SK-N-SH treated with all-trans-retinoic acid at 6 μM for 48 hours (cell line): ENCODE measurements around the gene MUC2.

Experiments used
- BACH2 ChIP-seq: fragments of 250-450 bp; sonication (Bioruptor Pico); IDR thresholded peaks from 2 replicates; pipeline ENCODE4 v1.9.0; 2021; ENCODE audit warnings: mild to moderate bottlenecking, borderline replicate concordance
- CREB5 ChIP-seq: fragments of 250-450 bp; sonication (Bioruptor Pico); IDR thresholded peaks from 2 replicates; pipeline ENCODE4 v1.5.1; 2020; ENCODE audit warnings: low read depth, mild to moderate bottlenecking, moderate library complexity
- ISL1 ChIP-seq: fragments of 250-450 bp; sonication (Bioruptor Pico); IDR thresholded peaks from 2 replicates; pipeline ENCODE4 v2.1.2; 2022; ENCODE audit warnings: mild to moderate bottlenecking, moderate library complexity
- PPARA ChIP-seq: fragments of 250-450 bp; sonication (Bioruptor Pico); IDR thresholded peaks from 2 replicates; pipeline ENCODE4 v1.5.0; 2020; ENCODE audit warnings: mild to moderate bottlenecking, borderline replicate concordance
- TCF4 ChIP-seq: fragments of 250-450 bp; sonication (Bioruptor Pico); IDR thresholded peaks from 2 replicates; pipeline ENCODE4 v1.8.0; 2021; ENCODE audit warnings: mild to moderate bottlenecking, moderate library complexity, borderline replicate concordance
- TOX ChIP-seq: fragments of 250-450 bp; sonication (Bioruptor Pico); IDR thresholded peaks from 2 replicates; pipeline ENCODE4 v1.8.0; 2021; ENCODE audit warnings: mild to moderate bottlenecking, moderate library complexity, borderline replicate concordance
- ZFP3 ChIP-seq: fragments of 250-450 bp; sonication (Bioruptor Pico); IDR thresholded peaks from 2 replicates; pipeline ENCODE4 v1.5.0; 2020; ENCODE audit warnings: mild to moderate bottlenecking, moderate library complexity
- ZFP30 ChIP-seq: fragments of 450-650 bp; formaldehyde crosslinking; IDR thresholded peaks from 2 replicates; pipeline ENCODE4 v1.5.0; 2022; ENCODE audit warnings: mild to moderate bottlenecking, moderate library complexity

- no peak for TF ChIP-seq ZFP30 (CRISPR knock-in tag)
- TF ChIP-seq TCF4 (CRISPR knock-in tag) = no peak
- no peak for TF ChIP-seq TOX (CRISPR knock-in tag)
- TF ChIP-seq ISL1 (CRISPR knock-in tag) = no peak
- no peak for TF ChIP-seq ZFP3
- no peak for TF ChIP-seq PPARA (CRISPR knock-in tag)
- TF ChIP-seq BACH2 (CRISPR knock-in tag) = no peak
- TF ChIP-seq CREB5 (CRISPR knock-in tag) = no peak
These were observed 13.6 kb downstream of the MUC2 start for GRCh38 chr11:1087961-1088926.
